Epithelial cell of esophagus (primary cell): ENCODE results near the gene GRB14.

Experiments used
- DNase-seq: peaks from one replicate; pipeline ENCODE4 v3.0.0; 2010; ENCODE audit warnings: low read depth
- H3K4me3 ChIP-seq: 2 replicates; pipeline ENCODE4 v1.5.1; 2011; ENCODE audit warnings: mild to moderate bottlenecking, low read length, control low read depth
- TF ChIP-seq, protein P1 (sequence below): IDR thresholded peaks from 2 replicates; pipeline ENCODE4 v1.5.1; 2011; ENCODE audit warnings: low read depth, mild to moderate bottlenecking, low read length, control low read depth, inconsistent platforms; ENCODE audit not compliant: insufficient read depth; ENCODE audit errors: missing control alignments

GRB14 gene

DNA sequence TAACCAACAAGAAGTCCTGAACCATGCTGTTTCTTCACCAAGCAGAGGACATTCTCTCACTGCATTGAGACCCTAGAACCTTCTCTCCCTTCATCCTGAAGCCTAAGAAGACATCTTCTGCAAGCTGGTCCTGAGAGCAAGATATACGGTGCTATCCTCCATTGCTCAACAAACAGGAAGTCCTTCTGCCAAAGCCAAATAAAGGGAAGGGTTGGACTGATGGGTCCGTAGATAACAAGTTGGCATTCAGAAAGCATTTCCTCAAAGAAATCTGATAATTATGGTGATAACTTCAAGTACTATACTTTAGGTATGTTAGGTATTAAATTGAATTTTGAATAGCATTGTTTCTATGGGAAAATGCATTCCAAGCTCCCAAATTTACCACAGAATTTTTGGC is 23.3 kb downstream of the GRB14 start:
- DNase-seq, result no peak
- TF ChIP-seq, protein P1, sequence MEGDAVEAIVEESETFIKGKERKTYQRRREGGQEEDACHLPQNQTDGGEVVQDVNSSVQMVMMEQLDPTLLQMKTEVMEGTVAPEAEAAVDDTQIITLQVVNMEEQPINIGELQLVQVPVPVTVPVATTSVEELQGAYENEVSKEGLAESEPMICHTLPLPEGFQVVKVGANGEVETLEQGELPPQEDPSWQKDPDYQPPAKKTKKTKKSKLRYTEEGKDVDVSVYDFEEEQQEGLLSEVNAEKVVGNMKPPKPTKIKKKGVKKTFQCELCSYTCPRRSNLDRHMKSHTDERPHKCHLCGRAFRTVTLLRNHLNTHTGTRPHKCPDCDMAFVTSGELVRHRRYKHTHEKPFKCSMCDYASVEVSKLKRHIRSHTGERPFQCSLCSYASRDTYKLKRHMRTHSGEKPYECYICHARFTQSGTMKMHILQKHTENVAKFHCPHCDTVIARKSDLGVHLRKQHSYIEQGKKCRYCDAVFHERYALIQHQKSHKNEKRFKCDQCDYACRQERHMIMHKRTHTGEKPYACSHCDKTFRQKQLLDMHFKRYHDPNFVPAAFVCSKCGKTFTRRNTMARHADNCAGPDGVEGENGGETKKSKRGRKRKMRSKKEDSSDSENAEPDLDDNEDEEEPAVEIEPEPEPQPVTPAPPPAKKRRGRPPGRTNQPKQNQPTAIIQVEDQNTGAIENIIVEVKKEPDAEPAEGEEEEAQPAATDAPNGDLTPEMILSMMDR, result no peak

DNA sequence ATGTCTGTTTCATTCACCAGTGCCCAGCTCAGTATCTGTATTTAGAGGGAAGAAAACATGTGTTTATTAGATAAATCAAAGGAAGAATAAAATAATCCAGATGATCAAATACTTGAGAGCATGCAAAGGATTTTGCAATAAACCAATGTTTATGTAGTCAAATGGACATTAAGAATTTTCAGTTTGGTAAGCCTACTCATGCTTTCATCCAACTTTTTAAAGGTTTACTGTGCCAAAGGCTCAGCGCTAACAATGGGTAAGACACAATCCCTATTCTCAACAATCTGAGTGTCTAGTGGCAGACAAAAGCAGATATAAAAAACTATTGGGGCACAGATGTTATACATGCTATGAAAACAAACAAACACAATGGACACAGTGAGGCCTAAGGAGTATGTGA is 26.3 kb downstream of the GRB14 start:
- H3K4me3 ChIP-seq, result no peak overlapping the region
- TF ChIP-seq, protein P1, result no peak
- no peak for DNase-seq

More for the DNA sequence above, 23.3 kb downstream of the GRB14 start:
- H3K4me3 ChIP-seq, result no peak overlapping the region

DNA sequence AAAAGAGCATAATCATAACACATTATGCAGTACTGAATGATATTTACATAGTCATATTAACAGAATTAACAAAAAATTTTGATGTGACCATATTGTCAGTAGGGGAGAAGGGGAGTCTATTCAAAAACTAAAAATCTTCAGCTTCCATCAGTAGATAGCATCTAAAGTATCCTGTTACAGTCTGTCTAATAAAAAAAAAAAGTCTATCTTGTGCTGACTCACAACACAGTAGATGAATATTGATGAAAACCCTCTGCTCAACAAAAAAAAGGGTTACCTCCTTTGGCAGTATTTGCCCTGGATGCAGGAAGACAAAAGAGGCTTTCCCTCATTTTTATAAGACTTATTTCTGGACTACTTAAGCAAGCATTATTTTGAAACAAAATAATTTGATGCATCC is 27.3 kb downstream of the GRB14 start:
- TF ChIP-seq, protein P1, result no peak
- H3K4me3 ChIP-seq, result no peak overlapping the region
- no peak for DNase-seq

DNA sequence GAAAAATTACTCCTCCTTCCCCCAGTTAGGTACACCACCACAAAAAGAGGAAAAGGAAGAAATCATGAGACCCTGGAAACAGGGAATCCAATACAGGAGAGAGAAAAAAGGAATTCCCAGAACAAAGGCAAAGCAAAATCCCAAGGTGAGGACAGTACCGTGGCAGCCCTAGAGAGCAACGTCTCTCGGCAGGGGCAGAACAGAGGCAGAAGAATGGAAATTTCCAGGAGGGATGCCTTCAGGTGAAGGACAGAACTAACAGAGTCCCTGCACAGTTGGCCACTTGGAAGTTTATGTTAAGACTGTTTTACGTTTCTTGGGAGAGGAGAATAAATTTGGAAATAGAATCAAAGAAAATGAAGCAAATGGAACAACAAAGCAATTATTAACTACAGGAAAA is 27.7 kb downstream of the GRB14 start:
- TF ChIP-seq, protein P1, result no peak
- no peak for DNase-seq

DNA sequence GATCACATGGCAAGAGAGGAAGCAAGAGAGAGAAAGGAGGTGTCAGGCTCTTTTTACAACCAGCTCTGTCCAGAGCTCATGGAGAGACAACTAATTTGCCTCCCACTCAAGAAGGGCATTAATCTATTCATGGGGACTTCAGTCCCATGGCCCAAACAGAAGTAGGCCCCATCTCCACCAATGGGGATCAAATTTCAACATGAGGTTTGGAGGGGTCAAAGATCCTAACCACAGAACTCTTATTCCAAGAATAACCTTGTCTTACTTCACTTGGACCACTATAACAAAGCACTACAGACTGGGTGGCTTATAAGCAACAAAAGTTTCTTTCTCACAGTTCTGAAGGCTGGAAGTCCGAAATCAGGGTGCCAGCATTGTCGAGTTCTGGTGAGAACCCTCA is 31.8 kb downstream of the GRB14 start:
- TF ChIP-seq, protein P1, result no peak
- H3K4me3 ChIP-seq, result no peak overlapping the region
- no peak for DNase-seq

More for the DNA sequence above, 27.7 kb downstream of the GRB14 start:
- no peak overlapping the region for H3K4me3 ChIP-seq

DNA sequence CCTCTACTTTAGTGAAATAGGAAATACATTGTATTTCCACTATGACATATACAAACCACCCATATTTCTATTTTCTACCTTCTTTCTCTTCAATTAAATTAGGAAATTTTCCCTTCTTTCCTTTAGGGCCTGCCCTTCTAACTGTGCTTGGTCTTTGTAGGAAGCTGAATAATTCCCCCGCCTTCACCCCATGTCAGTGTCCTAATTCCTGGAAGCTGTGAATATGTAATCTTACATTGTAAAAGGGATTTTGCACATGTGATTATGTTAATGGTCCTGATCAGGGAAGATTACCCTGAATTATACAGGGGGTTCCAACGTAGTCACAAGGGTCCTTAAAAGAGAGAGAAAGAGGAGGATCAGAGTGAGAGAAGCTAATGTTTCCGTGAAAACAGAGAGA is 40.2 kb downstream of the GRB14 start:
- no peak overlapping the region for H3K4me3 ChIP-seq
- DNase-seq, result no peak
- TF ChIP-seq, protein P1, result no peak

DNA sequence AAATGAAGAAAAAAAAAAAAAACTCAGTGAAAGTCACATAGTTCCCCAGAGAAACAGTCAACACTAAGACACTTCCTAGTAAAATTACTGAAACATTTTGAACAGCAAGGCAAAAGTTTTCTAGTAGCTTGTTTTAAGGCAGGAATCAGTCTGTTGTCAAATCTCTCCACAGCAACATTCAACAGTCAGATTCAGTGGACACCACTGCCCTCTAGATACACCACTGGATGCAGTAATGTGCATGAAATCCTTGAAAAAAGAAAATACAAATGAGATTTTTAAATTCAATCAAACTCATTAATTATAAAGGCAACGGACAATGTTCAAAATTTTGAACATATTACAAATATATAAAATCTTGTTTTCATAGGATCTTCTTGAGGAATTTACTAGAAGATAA is 46.4 kb downstream of the GRB14 start:
- TF ChIP-seq, protein P1, result peak; percentile 7
- no peak for DNase-seq
- H3K4me3 ChIP-seq, result no peak overlapping the region
